Ascending aorta (tissue), 2 donors: Measurements from ENCODE around the gene ERVK3-1. TPM values are rescaled to one million over a fixed set of nuclear protein-coding genes. Genes with fewer than 3 reads are reported as not detected.
"Not testable (repeated sequence)": the region's sequence is repeated elsewhere in the genome, so short reads cannot be mapped to it uniquely, and the experiment has no call there.

ENCODE experiments used
- DNase-seq, 2 donors: peaks; one replicate each; pipeline ENCODE4 v3.0.0-alpha.2; 2019; ENCODE audit warnings: low spot score in 2 of 2
- H3K27ac ChIP-seq, 2 donors: fragments of 200-600 bp; sonication (generic); one replicate each; pipeline ENCODE4 v1.5.1; 2016 to 2017; ENCODE audit warnings: mild to moderate bottlenecking in 1 of 2
- H3K27me3 ChIP-seq: fragments of 200-600 bp; sonication (generic); one replicate; pipeline ENCODE4 v1.5.1; 2017
- H3K36me3 ChIP-seq, 2 donors: fragments of 200-600 bp; sonication (generic); one replicate each; pipeline ENCODE4 v1.5.1; 2016
- H3K4me1 ChIP-seq, 2 donors: fragments of 200-600 bp; sonication (generic); one replicate each; pipeline ENCODE4 v1.5.1; 2016 to 2017; ENCODE audit warnings: mild to moderate bottlenecking in 1 of 2
- H3K4me3 ChIP-seq, 2 donors: fragments of 200-600 bp; sonication (generic); one replicate each; pipeline ENCODE4 v1.5.1; 2016 to 2017; ENCODE audit warnings: mild to moderate bottlenecking in 1 of 2
- H3K9me3 ChIP-seq, 2 donors: fragments of 200-600 bp; sonication (generic); one replicate each; pipeline ENCODE4 v1.5.1; 2016
- CTCF ChIP-seq, 3 experiments: fragments of 200-600 bp in 2 of 3; fragments of 450-650 bp in 1 of 3; sonication (generic) in 2 of 3; IDR thresholded peaks; one replicate each; pipeline ENCODE4 v1.5.1; 2016 to 2019; ENCODE audit warnings: antibody characterized with exemption in 3 of 3, mild to moderate bottlenecking in 1 of 3, moderate library complexity in 1 of 3
- intact Hi-C: fragments of 100-400 bp; cut with DNase I; formaldehyde crosslinking; loops from one replicate; pipeline ENCODE4 v1.15.1; 2023
- total RNA-seq: library from RNA; depleted of rRNA; stranded (reverse); fragments of >200 nt; gene quantifications from one replicate; pipeline ENCODE4 v1.1.0, GENCODE V29; 2016

ERVK3-1 gene, protein sequence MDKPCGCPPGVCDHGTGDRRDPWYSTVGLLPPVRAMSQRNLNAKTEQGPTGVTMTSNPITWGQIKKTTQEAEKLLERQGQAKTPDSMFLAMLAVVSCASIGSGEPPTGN
- total RNA-seq, result 35.0 TPM

DNA sequence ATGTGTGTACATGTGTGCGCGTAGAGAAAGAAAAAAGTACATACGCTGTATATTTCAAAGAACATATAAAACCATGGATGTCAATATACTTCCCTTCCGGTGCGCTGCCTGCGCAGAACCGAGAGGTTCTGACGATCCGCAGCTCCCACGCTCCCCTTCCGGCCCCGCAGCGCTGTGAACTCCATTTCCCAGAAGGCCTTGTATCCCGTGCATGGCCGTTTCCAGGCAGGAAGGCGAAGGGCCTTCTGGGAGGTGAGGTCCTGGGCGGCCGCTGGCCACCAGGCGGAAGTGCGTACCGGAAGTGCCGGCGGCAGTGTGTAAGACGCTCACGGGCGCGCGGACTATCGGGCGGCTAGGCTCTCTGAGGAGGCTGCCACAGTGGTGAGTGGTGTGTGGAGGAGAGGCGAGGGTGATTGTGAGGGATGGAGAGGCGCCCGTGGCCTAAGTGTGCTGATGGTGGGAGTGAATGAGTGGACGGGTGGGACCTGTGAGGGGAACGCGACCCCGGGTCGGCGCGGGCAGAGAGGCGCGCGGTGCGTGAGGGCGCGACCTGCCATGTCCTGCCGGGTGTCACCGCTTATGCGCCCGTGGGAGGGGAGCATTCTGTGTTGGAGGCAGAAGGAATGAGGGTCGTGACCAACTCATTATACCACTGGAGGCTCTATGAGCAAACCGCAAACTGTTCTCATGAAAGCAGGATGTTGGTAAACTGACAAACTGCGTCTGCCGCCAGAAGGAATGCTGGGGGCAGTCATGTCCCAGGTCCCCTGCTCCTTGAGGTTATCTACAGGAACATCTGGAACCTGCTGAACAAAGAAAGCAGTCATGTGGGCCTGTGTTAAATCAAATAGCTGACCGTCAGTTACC lies at the start of gene ERVK3-1:
Gene ERVK3-1 (plus strand): TSS at position 313 of the 867 bp plus-strand sequence. CDS start 6,792 bp downstream, outside the sequence.
- peak within 1 kb of the TSS; percentile 77 to 87 for H3K4me3 ChIP-seq
- H3K36me3 ChIP-seq, result peaks cover 0 to 48% of the 10 kb centered on the region in 2 donors
- H3K27ac ChIP-seq, result peak within 1 kb of the TSS; percentile 84 to 91
- intact Hi-C loops, result loop anchor here (1.0 to 10.0 kb wide), 7 partner anchors 22 to 1463 kb away; partner anchors contain the start of genes PEG3, ZIM2, ZNF274 and ZNF497
- DNase-seq, result peak; percentile 88 to 98
- H3K27me3 ChIP-seq, result no peaks in the 10 kb centered on the region
- H3K4me1 ChIP-seq, result peaks cover 0 to 7% of the 10 kb centered on the region in 2 donors
- H3K9me3 ChIP-seq, result peaks cover 0 to 33% of the 10 kb centered on the region in 2 donors
- TF ChIP-seq CTCF (IDR thresholded peaks at IDR 0.05), result peak in 1 of 3 experiments; percentile 48

DNA sequence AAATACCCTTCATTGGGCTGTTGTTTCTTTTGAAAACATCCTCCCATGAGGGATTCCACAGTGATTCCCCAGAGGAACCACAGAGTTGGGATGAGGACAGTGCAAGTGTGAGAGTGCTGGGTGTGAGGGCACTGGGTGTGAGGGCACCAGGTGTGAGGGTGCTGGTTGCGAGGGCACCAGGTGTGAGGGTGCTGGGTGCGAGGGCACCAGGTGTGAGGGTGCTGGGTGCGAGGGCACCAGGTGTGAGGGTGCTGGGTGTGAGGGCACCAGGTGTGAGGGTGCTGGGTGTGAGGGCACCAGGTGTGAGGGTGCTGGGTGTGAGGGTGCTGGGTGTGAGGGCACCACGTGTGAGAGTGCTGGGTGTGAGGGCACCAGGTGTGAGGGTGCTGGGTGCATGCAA lies 46.9 kb upstream of the ERVK3-1 start:
- intact Hi-C loops, H3K4me1 ChIP-seq, DNase-seq, H3K27me3 ChIP-seq, H3K27ac ChIP-seq: not testable (repeated sequence)
- Histone ChIP-seq H3K9me3 (peaks cover 99 to 100% of the 10 kb centered on the region in 2 donors), H3K36me3 (peaks cover 90 to 100% of the 10 kb centered on the region in 2 donors), H3K4me3 (peak overlapping the region in 1 of 2 donors; percentile 5)

DNA sequence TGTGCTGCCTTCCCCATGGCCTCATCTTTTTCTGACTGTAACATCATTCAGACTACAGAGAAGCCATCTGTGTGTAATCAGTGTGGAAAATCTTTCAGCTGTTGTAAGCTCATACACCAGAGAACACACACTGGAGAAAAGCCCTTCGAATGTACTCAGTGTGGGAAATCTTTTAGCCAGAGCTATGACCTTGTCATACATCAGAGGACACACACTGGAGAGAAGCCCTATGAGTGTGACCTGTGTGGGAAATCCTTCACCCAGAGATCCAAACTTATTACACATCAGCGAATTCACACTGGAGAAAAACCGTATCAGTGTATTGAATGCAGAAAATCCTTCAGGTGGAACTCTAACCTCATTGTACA lies 43.6 kb upstream of the ERVK3-1 start:
- no peak for TF ChIP-seq CTCF (IDR thresholded peaks at IDR 0.05)
- peak overlapping the region in 1 of 2 donors; percentile 26 for H3K4me3 ChIP-seq
- peaks cover 86 to 94% of the 10 kb centered on the region in 2 donors for H3K36me3 ChIP-seq

DNA sequence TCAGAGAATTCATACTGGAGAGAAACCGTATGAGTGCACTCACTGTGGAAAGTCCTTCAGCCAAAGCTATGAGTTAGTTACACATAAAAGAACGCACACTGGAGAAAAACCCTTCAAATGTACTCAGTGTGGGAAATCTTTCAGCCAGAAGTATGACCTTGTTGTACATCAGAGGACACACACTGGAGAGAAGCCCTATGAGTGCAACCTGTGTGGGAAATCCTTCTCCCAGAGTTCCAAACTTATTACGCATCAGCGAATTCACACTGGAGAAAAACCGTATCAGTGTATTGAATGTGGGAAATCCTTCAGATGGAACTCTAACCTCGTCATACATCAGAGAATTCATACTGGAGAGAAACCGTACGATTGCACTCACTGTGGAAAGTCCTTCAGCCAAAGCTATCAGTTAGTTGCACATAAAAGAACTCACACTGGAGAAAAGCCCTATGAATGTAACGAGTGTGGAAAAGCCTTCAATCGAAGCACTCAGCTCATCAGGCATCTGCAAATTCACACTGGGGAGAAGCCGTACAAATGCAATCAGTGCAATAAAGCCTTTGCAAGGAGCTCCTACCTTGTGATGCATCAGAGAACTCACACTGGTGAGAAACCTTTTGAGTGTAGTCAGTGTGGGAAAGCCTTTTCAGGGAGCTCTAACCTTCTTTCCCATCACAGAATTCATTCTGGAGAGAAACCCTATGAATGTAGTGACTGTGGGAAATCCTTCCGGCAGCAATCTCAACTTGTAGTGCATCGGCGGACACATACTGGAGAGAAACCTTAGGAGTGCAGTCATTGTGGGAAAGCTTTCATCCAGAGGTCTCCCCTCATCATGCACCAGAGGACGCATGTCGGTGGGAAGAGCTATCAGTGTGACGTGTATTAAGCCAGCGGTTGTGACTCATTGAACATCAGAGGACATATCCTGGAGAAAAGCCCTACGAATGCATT lies 42.9 kb upstream of the ERVK3-1 start:
- peak overlapping the region in 1 of 2 donors; percentile 26 for H3K4me3 ChIP-seq
- no peak for TF ChIP-seq CTCF (IDR thresholded peaks at IDR 0.05)

More for the DNA sequence above, 43.6 kb upstream of the ERVK3-1 start:
- Histone ChIP-seq H3K27ac (no peak overlapping the region), H3K4me1 (no peaks in the 10 kb centered on the region), H3K27me3 (no peaks in the 10 kb centered on the region), H3K9me3 (peaks cover 99 to 100% of the 10 kb centered on the region in 2 donors)
- no peak for DNase-seq
- intact Hi-C loops, result no loop called here

DNA sequence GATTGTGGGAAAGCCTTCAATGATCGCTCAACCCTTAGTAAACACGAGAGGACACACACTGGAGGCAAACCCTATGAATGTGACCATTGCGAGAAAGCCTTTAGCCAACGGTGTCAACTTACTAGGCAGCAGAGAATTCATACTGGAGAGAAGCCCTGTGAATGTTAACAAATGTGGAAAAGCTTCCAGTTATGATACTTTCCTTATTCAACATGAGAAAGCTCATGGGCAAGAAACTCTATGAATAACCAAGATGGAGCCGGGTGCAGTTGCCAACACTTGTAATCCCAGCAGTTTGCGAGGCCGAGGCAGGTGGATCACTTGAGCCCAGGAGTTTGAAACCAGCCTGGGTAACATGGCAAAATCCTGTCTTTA lies 42.3 kb upstream of the ERVK3-1 start:
- peak overlapping the region in 1 of 2 donors; percentile 10 for H3K4me3 ChIP-seq
- no peaks in the 10 kb centered on the region for H3K27me3 ChIP-seq
- H3K9me3 ChIP-seq, result peaks cover 99 to 100% of the 10 kb centered on the region in 2 donors
- H3K36me3 ChIP-seq, result peaks cover 80 to 85% of the 10 kb centered on the region in 2 donors
- no peaks in the 10 kb centered on the region for H3K4me1 ChIP-seq
- no peak for DNase-seq
- no peak for TF ChIP-seq CTCF (IDR thresholded peaks at IDR 0.05)
- no peak overlapping the region for H3K27ac ChIP-seq
- intact Hi-C loops, result no loop called here

More for the DNA sequence above, 42.9 kb upstream of the ERVK3-1 start:
- no peak for DNase-seq
- Histone ChIP-seq H3K9me3 (peaks cover 99 to 100% of the 10 kb centered on the region in 2 donors), H3K27ac (no peak overlapping the region), H3K36me3 (peaks cover 86 to 92% of the 10 kb centered on the region in 2 donors), H3K27me3 (no peaks in the 10 kb centered on the region), H3K4me1 (no peaks in the 10 kb centered on the region)
- intact Hi-C loops, result no loop called here
